ENCODE measurements around the gene F7. TPM values are rescaled to one million over a fixed set of nuclear protein-coding genes. Genes with fewer than 3 reads are reported as not detected.
"Not testable (repeated sequence)": the region's sequence is repeated elsewhere in the genome, so short reads cannot be mapped to it uniquely, and the experiment has no call there.

The F7 gene
- total RNA-seq, 1 donor from 2014 or later = not detected

GRCh38 chr13:113110048-113110851 is 4.7 kb downstream of the F7 start:
- intact Hi-C loops (cut with micrococcal nuclease) = no loop called here
- Mint-ChIP-seq H3K9me3 (no peaks in the 10 kb centered on the region), H3K4me1 (no peaks in the 10 kb centered on the region), H3K36me3 (ENCODE audit: low read depth) (peaks cover 4% of the 10 kb centered on the region), H3K4me3 (no peak overlapping the region), H3K27ac (no peak overlapping the region), H3K27me3 (peaks cover 8% of the 10 kb centered on the region)
- no peak for DNase-seq

GRCh38 chr13:113110852-113111315 is 5.3 kb downstream of the F7 start:
- no peak overlapping the region for H3K4me3 Mint-ChIP-seq
- no peaks in the 10 kb centered on the region for H3K4me1 Mint-ChIP-seq
- H3K36me3 Mint-ChIP-seq (ENCODE audit: low read depth) = peaks cover 4% of the 10 kb centered on the region
- intact Hi-C loops (cut with micrococcal nuclease) = no loop called here
- H3K27ac Mint-ChIP-seq = no peak overlapping the region
- no peak for DNase-seq
- no peaks in the 10 kb centered on the region for H3K9me3 Mint-ChIP-seq
- peaks cover 8% of the 10 kb centered on the region for H3K27me3 Mint-ChIP-seq

GRCh38 chr13:113111821-113112220 is 6.2 kb downstream of the F7 start:
- intact Hi-C loops (cut with micrococcal nuclease); DNase-seq; H3K27ac Mint-ChIP-seq; H3K4me1 Mint-ChIP-seq; H3K36me3 Mint-ChIP-seq (ENCODE audit: low read depth); H3K9me3 Mint-ChIP-seq; H3K4me3 Mint-ChIP-seq; H3K27me3 Mint-ChIP-seq: not testable (repeated sequence)

- H3K27me3 Mint-ChIP-seq; H3K4me3 Mint-ChIP-seq; H3K9me3 Mint-ChIP-seq; intact Hi-C loops (cut with micrococcal nuclease); DNase-seq; H3K36me3 Mint-ChIP-seq (ENCODE audit: low read depth); H3K4me1 Mint-ChIP-seq; H3K27ac Mint-ChIP-seq: not testable (repeated sequence)
These were observed 6.9 kb downstream of the F7 start for GRCh38 chr13:113112475-113112874.

- intact Hi-C loops (cut with micrococcal nuclease) = no loop called here
- H3K27me3 Mint-ChIP-seq = peaks cover 8% of the 10 kb centered on the region
- H3K4me1 Mint-ChIP-seq = no peaks in the 10 kb centered on the region
- no peaks in the 10 kb centered on the region for H3K9me3 Mint-ChIP-seq
- no peak overlapping the region for H3K4me3 Mint-ChIP-seq
- DNase-seq = no peak
- H3K36me3 Mint-ChIP-seq (ENCODE audit: low read depth) = peaks cover 3% of the 10 kb centered on the region
- H3K27ac Mint-ChIP-seq = no peak overlapping the region
These were observed 7.6 kb downstream of the F7 start for GRCh38 chr13:113112893-113113845.

GRCh38 chr13:113113846-113114271 is 8.3 kb downstream of the F7 start:
- Mint-ChIP-seq H3K27ac (no peak overlapping the region), H3K4me1 (no peaks in the 10 kb centered on the region), H3K9me3 (no peaks in the 10 kb centered on the region), H3K27me3 (peaks cover 8% of the 10 kb centered on the region), H3K36me3 (ENCODE audit: low read depth) (peaks cover 3% of the 10 kb centered on the region), H3K4me3 (no peak overlapping the region)
- intact Hi-C loops (cut with micrococcal nuclease) = no loop called here
- no peak for DNase-seq

GRCh38 chr13:113114511-113115362 is 9.1 kb downstream of the F7 start:
- H3K9me3 Mint-ChIP-seq = no peaks in the 10 kb centered on the region
- no peak overlapping the region for H3K27ac Mint-ChIP-seq
- no peak for DNase-seq
- H3K4me3 Mint-ChIP-seq = no peak overlapping the region
- intact Hi-C loops (cut with micrococcal nuclease) = no loop called here
- no peaks in the 10 kb centered on the region for H3K36me3 Mint-ChIP-seq (ENCODE audit: low read depth)
- H3K27me3 Mint-ChIP-seq = peaks cover 5% of the 10 kb centered on the region
- no peaks in the 10 kb centered on the region for H3K4me1 Mint-ChIP-seq

GRCh38 chr13:113115363-113116205 is 10.0 kb downstream of the F7 start:
- H3K27ac Mint-ChIP-seq = no peak overlapping the region
- intact Hi-C loops (cut with micrococcal nuclease) = no loop called here
- no peaks in the 10 kb centered on the region for H3K36me3 Mint-ChIP-seq (ENCODE audit: low read depth)
- no peaks in the 10 kb centered on the region for H3K4me1 Mint-ChIP-seq
- peaks cover 5% of the 10 kb centered on the region for H3K27me3 Mint-ChIP-seq
- H3K4me3 Mint-ChIP-seq = no peak overlapping the region
- no peaks in the 10 kb centered on the region for H3K9me3 Mint-ChIP-seq
- DNase-seq = no peak

- H3K27me3 Mint-ChIP-seq = peaks cover 2% of the 10 kb centered on the region
These were observed 10.7 kb downstream of the F7 start for GRCh38 chr13:113116206-113116800.

GRCh38 chr13:113116871-113117271 is 11.3 kb downstream of the F7 start:
- no peak for DNase-seq
- H3K27ac Mint-ChIP-seq = no peak overlapping the region
- no peaks in the 10 kb centered on the region for H3K36me3 Mint-ChIP-seq (ENCODE audit: low read depth)
- no peak overlapping the region for H3K4me3 Mint-ChIP-seq
- no peaks in the 10 kb centered on the region for H3K4me1 Mint-ChIP-seq
- no peaks in the 10 kb centered on the region for H3K9me3 Mint-ChIP-seq
- intact Hi-C loops (cut with micrococcal nuclease) = no loop called here
- H3K27me3 Mint-ChIP-seq = peaks cover 2% of the 10 kb centered on the region

More at GRCh38 chr13:113116206-113116800, 10.7 kb downstream of the F7 start:
- no peaks in the 10 kb centered on the region for H3K4me1 Mint-ChIP-seq
- H3K9me3 Mint-ChIP-seq = no peaks in the 10 kb centered on the region
- no peak overlapping the region for H3K27ac Mint-ChIP-seq
- DNase-seq = no peak
- intact Hi-C loops (cut with micrococcal nuclease) = no loop called here
- H3K36me3 Mint-ChIP-seq (ENCODE audit: low read depth) = no peaks in the 10 kb centered on the region
- no peak overlapping the region for H3K4me3 Mint-ChIP-seq

GRCh38 chr13:113117335-113117872 is 11.8 kb downstream of the F7 start:
- Mint-ChIP-seq H3K4me3 (no peak overlapping the region), H3K27ac (no peak overlapping the region), H3K9me3 (no peaks in the 10 kb centered on the region), H3K27me3 (peaks cover 2% of the 10 kb centered on the region), H3K36me3 (ENCODE audit: low read depth) (no peaks in the 10 kb centered on the region), H3K4me1 (no peaks in the 10 kb centered on the region)
- intact Hi-C loops (cut with micrococcal nuclease) = no loop called here
- DNase-seq = no peak

- Mint-ChIP-seq H3K9me3 (no peaks in the 10 kb centered on the region), H3K4me3 (no peak overlapping the region), H3K27ac (no peak overlapping the region), H3K4me1 (no peaks in the 10 kb centered on the region), H3K36me3 (ENCODE audit: low read depth) (no peaks in the 10 kb centered on the region), H3K27me3 (peaks cover 2% of the 10 kb centered on the region)
- no peak for DNase-seq
- intact Hi-C loops (cut with micrococcal nuclease) = no loop called here
These were observed 12.3 kb downstream of the F7 start for GRCh38 chr13:113117911-113118260.

All from activated CD4-positive, alpha-beta T cell treated with anti-CD3 and anti-CD28 coated beads, Interleukin-2, amount 10 ng/mL, durations not matched to agents 24 days and 14 days (primary cell).